ENCODE results near the gene SFT2D3.

Gene SFT2D3

DNA sequence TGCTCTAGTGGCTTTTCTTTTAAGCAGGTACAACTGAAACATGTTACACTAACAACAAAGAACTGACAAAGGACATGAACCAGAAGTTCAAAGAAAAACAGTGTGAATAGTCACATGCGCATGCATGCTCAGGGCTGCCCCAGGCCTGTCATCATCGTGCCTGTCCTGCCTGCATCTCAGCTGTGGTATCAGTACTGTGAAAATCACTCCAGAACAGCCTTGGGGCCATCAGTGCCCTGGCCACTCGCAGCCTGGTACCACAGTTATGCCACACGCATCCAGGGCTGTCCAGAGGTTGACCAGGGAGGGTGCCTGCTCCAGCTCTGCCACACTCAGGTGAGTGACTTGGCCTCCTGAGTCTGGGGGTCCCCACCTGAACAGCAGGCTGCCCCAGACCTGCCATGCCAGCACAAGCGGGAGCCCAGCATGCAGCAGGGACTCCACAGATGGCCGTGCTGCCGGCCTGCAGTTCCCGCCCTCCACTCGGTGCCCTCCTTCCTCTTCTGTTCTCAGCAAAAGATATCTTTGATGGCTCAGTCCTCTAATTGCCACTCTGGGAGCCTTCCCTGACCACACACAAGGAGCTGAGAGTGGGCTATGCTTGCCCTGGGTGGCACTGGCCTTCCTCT is 38.2 kb upstream of the SFT2D3 start:
- TF ChIP-seq, protein P1, sequence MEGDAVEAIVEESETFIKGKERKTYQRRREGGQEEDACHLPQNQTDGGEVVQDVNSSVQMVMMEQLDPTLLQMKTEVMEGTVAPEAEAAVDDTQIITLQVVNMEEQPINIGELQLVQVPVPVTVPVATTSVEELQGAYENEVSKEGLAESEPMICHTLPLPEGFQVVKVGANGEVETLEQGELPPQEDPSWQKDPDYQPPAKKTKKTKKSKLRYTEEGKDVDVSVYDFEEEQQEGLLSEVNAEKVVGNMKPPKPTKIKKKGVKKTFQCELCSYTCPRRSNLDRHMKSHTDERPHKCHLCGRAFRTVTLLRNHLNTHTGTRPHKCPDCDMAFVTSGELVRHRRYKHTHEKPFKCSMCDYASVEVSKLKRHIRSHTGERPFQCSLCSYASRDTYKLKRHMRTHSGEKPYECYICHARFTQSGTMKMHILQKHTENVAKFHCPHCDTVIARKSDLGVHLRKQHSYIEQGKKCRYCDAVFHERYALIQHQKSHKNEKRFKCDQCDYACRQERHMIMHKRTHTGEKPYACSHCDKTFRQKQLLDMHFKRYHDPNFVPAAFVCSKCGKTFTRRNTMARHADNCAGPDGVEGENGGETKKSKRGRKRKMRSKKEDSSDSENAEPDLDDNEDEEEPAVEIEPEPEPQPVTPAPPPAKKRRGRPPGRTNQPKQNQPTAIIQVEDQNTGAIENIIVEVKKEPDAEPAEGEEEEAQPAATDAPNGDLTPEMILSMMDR (IDR thresholded peaks at IDR 0.05; ENCODE audit: borderline replicate concordance, extremely low read depth, low read length, poor library complexity, severe bottlenecking) = no peak
- no peak for TF ChIP-seq EZH2 (IDR thresholded peaks at IDR 0.05; ENCODE audit: borderline replicate concordance, low read depth, low read length, severe bottlenecking)

GRCh38 chr2:127663566-127664064 is 37.7 kb upstream of the SFT2D3 start:
- DNase-seq (no peak), ATAC-seq (ENCODE audit: insufficient read depth, low read depth) (no peak)
- Histone ChIP-seq H3K36me3 (ENCODE audit: insufficient read depth, low read length) (no peaks in the 10 kb centered on the region), H3K4me3 (ENCODE audit: low read depth in 1 of 2, low read length in 2 of 2) (no peak overlapping the region), H3K9ac (ENCODE audit: low read depth, low read length) (no peak overlapping the region), H3K4me1 (ENCODE audit: insufficient read depth, low read length) (peaks cover 8% of the 10 kb centered on the region), H3K4me2 (ENCODE audit: insufficient read depth, low read length) (no peak overlapping the region), H3K79me2 (ENCODE audit: insufficient read depth, low read length) (no peaks in the 10 kb centered on the region), H2AFZ (ENCODE audit: low read depth, low read length) (no peak overlapping the region), H3K9me3 (ENCODE audit: insufficient read depth, low read length, severe bottlenecking) (no peaks in the 10 kb centered on the region), H4K20me1 (ENCODE audit: insufficient read depth, low read length) (no peaks in the 10 kb centered on the region), H3K27ac (ENCODE audit: low read length) (no peak overlapping the region), H3K27me3 (ENCODE audit: insufficient read depth, low read length, poor library complexity) (no peaks in the 10 kb centered on the region)
- no peak for TF ChIP-seq EZH2 (IDR thresholded peaks at IDR 0.05; ENCODE audit: borderline replicate concordance, low read depth, low read length, severe bottlenecking)
- TF ChIP-seq, protein P1 (IDR thresholded peaks at IDR 0.05; ENCODE audit: borderline replicate concordance, extremely low read depth, low read length, poor library complexity, severe bottlenecking) = no peak

More for the DNA sequence above, 38.2 kb upstream of the SFT2D3 start:
- no peaks in the 10 kb centered on the region for H3K9me3 ChIP-seq (ENCODE audit: insufficient read depth, low read length, severe bottlenecking)
- no peak overlapping the region for H3K4me2 ChIP-seq (ENCODE audit: insufficient read depth, low read length)
- peaks cover 8% of the 10 kb centered on the region for H3K4me1 ChIP-seq (ENCODE audit: insufficient read depth, low read length)
- H3K9ac ChIP-seq (ENCODE audit: low read depth, low read length) = no peak overlapping the region
- no peak overlapping the region for H2AFZ ChIP-seq (ENCODE audit: low read depth, low read length)
- no peaks in the 10 kb centered on the region for H3K27me3 ChIP-seq (ENCODE audit: insufficient read depth, low read length, poor library complexity)
- ATAC-seq (ENCODE audit: insufficient read depth, low read depth) (no peak; the same call in 2 of the 3 replicates), DNase-seq (no peak)
- H3K4me3 ChIP-seq (ENCODE audit: low read depth in 1 of 2, low read length in 2 of 2) = no peak overlapping the region
- H3K79me2 ChIP-seq (ENCODE audit: insufficient read depth, low read length) = no peaks in the 10 kb centered on the region
- H4K20me1 ChIP-seq (ENCODE audit: insufficient read depth, low read length) = no peaks in the 10 kb centered on the region
- H3K27ac ChIP-seq (ENCODE audit: low read length) = no peak overlapping the region
- no peaks in the 10 kb centered on the region for H3K36me3 ChIP-seq (ENCODE audit: insufficient read depth, low read length)

GRCh38 chr2:127664065-127664894 is 37.0 kb upstream of the SFT2D3 start:
- no peaks in the 10 kb centered on the region for H4K20me1 ChIP-seq (ENCODE audit: insufficient read depth, low read length)
- H3K79me2 ChIP-seq (ENCODE audit: insufficient read depth, low read length) = no peaks in the 10 kb centered on the region
- H3K4me1 ChIP-seq (ENCODE audit: insufficient read depth, low read length) = peaks cover 8% of the 10 kb centered on the region
- no peak overlapping the region for H3K4me3 ChIP-seq (ENCODE audit: low read depth in 1 of 2, low read length in 2 of 2)
- DNase-seq (no peak), ATAC-seq (ENCODE audit: insufficient read depth, low read depth) (no peak)
- H3K9me3 ChIP-seq (ENCODE audit: insufficient read depth, low read length, severe bottlenecking) = no peaks in the 10 kb centered on the region
- H3K4me2 ChIP-seq (ENCODE audit: insufficient read depth, low read length) = no peak overlapping the region
- H3K27me3 ChIP-seq (ENCODE audit: insufficient read depth, low read length, poor library complexity) = no peaks in the 10 kb centered on the region
- no peak overlapping the region for H3K27ac ChIP-seq (ENCODE audit: low read length)
- no peak overlapping the region for H2AFZ ChIP-seq (ENCODE audit: low read depth, low read length)
- H3K36me3 ChIP-seq (ENCODE audit: insufficient read depth, low read length) = no peaks in the 10 kb centered on the region
- no peak overlapping the region for H3K9ac ChIP-seq (ENCODE audit: low read depth, low read length)
- TF ChIP-seq, protein P1 (IDR thresholded peaks at IDR 0.05; ENCODE audit: borderline replicate concordance, extremely low read depth, low read length, poor library complexity, severe bottlenecking) = no peak
- no peak for TF ChIP-seq EZH2 (IDR thresholded peaks at IDR 0.05; ENCODE audit: borderline replicate concordance, low read depth, low read length, severe bottlenecking)

Measured in DND-41 (cell line).